Measurements from ENCODE around the gene CYLD. TPM values are rescaled to one million over a fixed set of nuclear protein-coding genes. Genes with fewer than 3 reads are reported as not detected.

Gene CYLD
- total RNA-seq, 1 experiment from 2014 or later: 12.5 TPM

GRCh38 chr16:50808929-50809538 is 67.1 kb downstream of the CYLD start:
- Histone ChIP-seq H3K27me3 (ENCODE audit: insufficient read depth, low read length) (no peaks in the 10 kb centered on the region), H3K18ac (ENCODE audit: insufficient read length, low read depth, low read length) (no peak overlapping the region), H3K79me2 (ENCODE audit: insufficient read depth, low read length) (no peaks in the 10 kb centered on the region), H2BK12ac (ENCODE audit: insufficient read length, low read depth, low read length) (no peak overlapping the region), H3T11ph (ENCODE audit: low read length) (no peak overlapping the region), H3K23me2 (ENCODE audit: insufficient read length, low read depth, low read length, poor library complexity, severe bottlenecking) (no peaks in the 10 kb centered on the region), H3K4me2 (ENCODE audit: insufficient read depth, insufficient read length, low read length) (no peak overlapping the region), H3K27ac (ENCODE audit: insufficient read length, low read depth, low read length) (no peak overlapping the region), H4K91ac (ENCODE audit: insufficient read length, low read depth, low read length) (no peak overlapping the region), H3K9me3 (ENCODE audit: control insufficient read depth, low read depth, low read length) (no peaks in the 10 kb centered on the region), H3K79me1 (ENCODE audit: insufficient read depth, low read depth, low read length, poor library complexity, severe bottlenecking) (no peaks in the 10 kb centered on the region), H2BK5ac (ENCODE audit: insufficient read length, low read length) (no peak overlapping the region), H3K9ac (ENCODE audit: extremely low read depth, insufficient read length, low read length) (no peak overlapping the region), H2BK15ac (ENCODE audit: low read depth, low read length) (no peak overlapping the region), H3K14ac (ENCODE audit: insufficient read depth, low read length) (no peak overlapping the region), H4K5ac (ENCODE audit: insufficient read length, low read depth, low read length) (no peak overlapping the region), H2AFZ (ENCODE audit: low read length) (no peak overlapping the region), H3K4me1 (ENCODE audit: insufficient read depth, low read length) (no peaks in the 10 kb centered on the region), H3K56ac (ENCODE audit: insufficient read length, low read depth, low read length) (no peak overlapping the region), H4K20me1 (ENCODE audit: control insufficient read depth, insufficient read depth, insufficient read length) (no peaks in the 10 kb centered on the region), H2BK20ac (ENCODE audit: low read depth, low read length, poor library complexity, severe bottlenecking) (no peak overlapping the region), H3K23ac (ENCODE audit: insufficient read length, low read depth, low read length) (no peak overlapping the region), H3K4ac (ENCODE audit: low read depth, low read length) (no peak overlapping the region), H4K8ac (replicated peaks; ENCODE audit: insufficient read length, low read depth, low read length) (no peak overlapping the region), H2AK5ac (ENCODE audit: insufficient read length, low read length) (no peak overlapping the region), H2BK120ac (ENCODE audit: low read depth, low read length, poor library complexity, severe bottlenecking) (no peak overlapping the region)
- no peaks in the 10 kb centered on the region; a peak in 1 of 7 replicates for H3K36me3 Mint-ChIP-seq (ENCODE audit: insufficient read depth in 1 of 3, low read depth in 3 of 3)
- DNase-seq: no peak
- H3K27me3 Mint-ChIP-seq (ENCODE audit: low read depth): peaks cover 3% of the 10 kb centered on the region; the same call in 1 of the 2 replicates
- TF ChIP-seq CTCF (conservative IDR thresholded peaks at IDR 0.05): no peak
- no peak overlapping the region; a peak in 1 of 5 replicates for H3K4me3 Mint-ChIP-seq
- H3K4me1 Mint-ChIP-seq: peaks cover 22 to 26% of the 10 kb centered on the region in 2 experiments
- no peaks in the 10 kb centered on the region for H3K9me3 Mint-ChIP-seq
- H3K27ac Mint-ChIP-seq: peak overlapping the region in 1 of 3 experiments; percentile 75; a peak in 2 of 7 replicates
- no CpG with 5 or more reads among the region's 9 CpGs for WGBS (ENCODE audit: extremely low coverage, insufficient read length, low lambda C conversion rate)

All from H9 (cell line).